A673 (cell line): ENCODE data around the gene BBS4.
"Not testable (repeated sequence)": the region's sequence is repeated elsewhere in the genome, so short reads cannot be mapped to it uniquely, and the experiment has no call there.

ENCODE experiments used
- EZH2 ChIP-seq: fragments of 200-600 bp; sonication (generic); IDR thresholded peaks from 2 replicates; pipeline ENCODE4 v1.6.1; 2017; ENCODE audit warnings: borderline replicate concordance, low read depth, mild to moderate bottlenecking, mixed read lengths, antibody characterized with exemption, low read length; ENCODE audit not compliant: poor library complexity, severe bottlenecking
- TF ChIP-seq, protein P1 (sequence below): fragments of 300-800, 200-600 bp; sonication (generic); conservative IDR thresholded peaks from 2 replicates; pipeline ENCODE4 v1.5.1; 2017; ENCODE audit warnings: low read depth, mild to moderate bottlenecking, antibody characterized with exemption, low read length, moderate library complexity, mixed read lengths

GRCh38 chr15:72648631-72649253 is 37.3 kb upstream of the BBS4 start:
- TF ChIP-seq, protein P1, sequence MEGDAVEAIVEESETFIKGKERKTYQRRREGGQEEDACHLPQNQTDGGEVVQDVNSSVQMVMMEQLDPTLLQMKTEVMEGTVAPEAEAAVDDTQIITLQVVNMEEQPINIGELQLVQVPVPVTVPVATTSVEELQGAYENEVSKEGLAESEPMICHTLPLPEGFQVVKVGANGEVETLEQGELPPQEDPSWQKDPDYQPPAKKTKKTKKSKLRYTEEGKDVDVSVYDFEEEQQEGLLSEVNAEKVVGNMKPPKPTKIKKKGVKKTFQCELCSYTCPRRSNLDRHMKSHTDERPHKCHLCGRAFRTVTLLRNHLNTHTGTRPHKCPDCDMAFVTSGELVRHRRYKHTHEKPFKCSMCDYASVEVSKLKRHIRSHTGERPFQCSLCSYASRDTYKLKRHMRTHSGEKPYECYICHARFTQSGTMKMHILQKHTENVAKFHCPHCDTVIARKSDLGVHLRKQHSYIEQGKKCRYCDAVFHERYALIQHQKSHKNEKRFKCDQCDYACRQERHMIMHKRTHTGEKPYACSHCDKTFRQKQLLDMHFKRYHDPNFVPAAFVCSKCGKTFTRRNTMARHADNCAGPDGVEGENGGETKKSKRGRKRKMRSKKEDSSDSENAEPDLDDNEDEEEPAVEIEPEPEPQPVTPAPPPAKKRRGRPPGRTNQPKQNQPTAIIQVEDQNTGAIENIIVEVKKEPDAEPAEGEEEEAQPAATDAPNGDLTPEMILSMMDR, result not testable (repeated sequence)
- not testable (repeated sequence) for TF ChIP-seq EZH2
